SK-N-SH (cell line): Measurements from ENCODE around the gene PREB.

Experiments used
- CHD2 ChIP-seq: fragments of 150-350 bp; IDR thresholded peaks from 2 replicates; pipeline ENCODE4 v1.6.1; 2018; ENCODE audit warnings: low read length; ENCODE audit not compliant: partially characterized antibody
- CTCF ChIP-seq: fragments of 200-600 bp; sonication (generic); IDR thresholded peaks from 2 replicates; pipeline ENCODE4 v1.6.1; 2017; ENCODE audit warnings: antibody characterized with exemption, mild to moderate bottlenecking, moderate library complexity
- FOXM1 ChIP-seq: IDR thresholded peaks from 2 replicates; pipeline ENCODE4 v1.4.0; 2012; ENCODE audit warnings: low read depth, mild to moderate bottlenecking
- GABPA ChIP-seq: IDR thresholded peaks from 2 replicates; pipeline ENCODE4 v1.4.0; 2012; ENCODE audit warnings: low read depth, mild to moderate bottlenecking
- MEF2A ChIP-seq: IDR thresholded peaks from 2 replicates; pipeline ENCODE4 v1.4.0; 2012; ENCODE audit warnings: low read depth, borderline replicate concordance

- TF ChIP-seq FOXM1 (no peak), CHD2 (no peak), GABPA (no peak), CTCF (no peak), MEF2A (no peak)
Observed at GRCh38 chr2:27105981-27106380, 28.5 kb downstream of the PREB start.
